Esophagus (tissue), 2 donors: ENCODE results near the gene ACER2. TPM values are rescaled to one million over a fixed set of nuclear protein-coding genes. Genes with fewer than 3 reads are reported as not detected.

ENCODE experiments used
- H3K27ac ChIP-seq, 2 donors: one replicate each; pipeline ENCODE4 v1.5.1; 2013; ENCODE audit warnings: low read depth in 2 of 2, mild to moderate bottlenecking in 2 of 2, inconsistent platforms in 1 of 2, low read length in 1 of 2, moderate library complexity in 1 of 2
- H3K27me3 ChIP-seq, 2 donors: one replicate each; pipeline ENCODE4 v1.6.1; 2013; ENCODE audit warnings: low read length in 2 of 2, control low read depth in 1 of 2, mild to moderate bottlenecking in 1 of 2; ENCODE audit not compliant: insufficient read depth in 2 of 2, control insufficient read depth in 1 of 2
- H3K36me3 ChIP-seq, 2 donors: one replicate each; pipeline ENCODE4 v1.6.1; 2013; ENCODE audit warnings: low read length in 1 of 2; ENCODE audit not compliant: control insufficient read depth in 2 of 2, insufficient read depth in 2 of 2
- H3K4me1 ChIP-seq, 2 donors: one replicate each; pipeline ENCODE4 v1.6.1; 2013; ENCODE audit warnings: low read length in 1 of 2; ENCODE audit not compliant: control insufficient read depth in 2 of 2, insufficient read depth in 2 of 2
- H3K4me3 ChIP-seq, 2 donors: one replicate each; pipeline ENCODE4 v1.5.1; 2013; ENCODE audit warnings: low read length in 2 of 2, mild to moderate bottlenecking in 2 of 2, low read depth in 1 of 2, moderate library complexity in 1 of 2
- H3K9me3 ChIP-seq, 2 donors: one replicate each; pipeline ENCODE4 v1.6.1; 2013; ENCODE audit warnings: mild to moderate bottlenecking in 2 of 2, low read depth in 1 of 2, low read length in 1 of 2, moderate library complexity in 1 of 2; ENCODE audit not compliant: control insufficient read depth in 2 of 2, insufficient read depth in 1 of 2
- WGBS, 2 donors: extraction: QIAGEN DNeasy Blood & Tissue Kit; methylation state at CpG; one replicate each; pipeline ENCODE4 v1.1.7; 2013; 5-methylcytosine and 5-hydroxymethylcytosine counted together
- polyA plus RNA-seq, 2 donors: library from polyadenylated mRNA; stranded (reverse); fragments of 200-250 nt; gene quantifications; one replicate each; pipeline ENCODE4 v1.2.3, GENCODE V29; 2013
- donor health status: healthy with polysubstance abuse.
- donor health status: Bipolar disorder and iron deficiency.

Gene ACER2
- polyA plus RNA-seq, 2 donors = 0.39 to 0.73 TPM

DNA sequence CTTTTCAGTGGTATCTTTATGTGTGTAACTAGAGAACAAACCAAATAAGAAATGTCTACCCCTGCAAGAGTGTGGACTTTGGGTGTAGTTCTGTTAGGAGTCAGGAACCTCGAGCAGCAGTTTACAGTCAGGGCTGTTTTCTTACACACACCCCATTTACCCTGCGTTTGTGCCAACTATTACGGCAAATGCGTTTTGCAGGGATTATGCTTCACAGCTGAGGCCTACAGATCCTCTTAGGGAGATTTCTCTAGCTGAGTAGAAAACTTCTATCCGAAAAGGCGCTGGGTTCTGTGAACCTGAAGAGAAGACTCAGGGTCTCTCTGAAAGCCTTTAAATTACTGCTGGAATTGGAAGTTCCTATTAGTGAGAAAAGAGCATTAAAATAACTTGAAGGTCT lies 51.4 kb downstream of the ACER2 start:
- H3K4me3 ChIP-seq = no peak overlapping the region
- H3K36me3 ChIP-seq = no peaks in the 10 kb centered on the region
- H3K9me3 ChIP-seq = no peaks in the 10 kb centered on the region
- WGBS, 2 donors = 58 to 65% methylated on average over 6 of the region's 6 CpGs
- H3K4me1 ChIP-seq = peaks cover 4% of the 10 kb centered on the region in 2 donors
- H3K27ac ChIP-seq = no peak overlapping the region
- no peaks in the 10 kb centered on the region for H3K27me3 ChIP-seq

DNA sequence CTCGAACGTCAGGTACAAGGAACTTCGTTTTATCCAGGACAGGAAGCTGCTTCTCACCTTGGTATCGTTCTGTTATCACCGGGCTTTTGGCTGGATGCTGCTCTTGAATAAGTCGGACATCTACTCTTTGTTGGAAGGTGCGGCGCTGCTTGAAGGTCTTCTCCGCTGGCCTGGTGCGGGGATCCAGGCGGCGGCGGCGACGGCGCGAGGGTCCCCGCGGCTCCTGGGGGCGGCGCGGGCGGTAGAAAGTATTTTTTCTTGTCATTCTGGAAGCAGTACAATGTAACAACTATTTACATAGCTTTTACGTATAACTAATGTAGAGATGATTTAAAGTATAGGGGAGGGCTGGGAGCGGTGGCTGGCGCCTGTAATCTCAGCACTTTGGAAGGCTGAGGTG lies 52.3 kb downstream of the ACER2 start:
- Histone ChIP-seq H3K36me3 (no peaks in the 10 kb centered on the region), H3K4me3 (no peak overlapping the region), H3K27ac (no peak overlapping the region), H3K9me3 (no peaks in the 10 kb centered on the region), H3K27me3 (no peaks in the 10 kb centered on the region), H3K4me1 (peaks cover 4% of the 10 kb centered on the region in 2 donors)
- 94 to 95% methylated on average over 26 of the region's 26 CpGs for WGBS, 2 donors

DNA sequence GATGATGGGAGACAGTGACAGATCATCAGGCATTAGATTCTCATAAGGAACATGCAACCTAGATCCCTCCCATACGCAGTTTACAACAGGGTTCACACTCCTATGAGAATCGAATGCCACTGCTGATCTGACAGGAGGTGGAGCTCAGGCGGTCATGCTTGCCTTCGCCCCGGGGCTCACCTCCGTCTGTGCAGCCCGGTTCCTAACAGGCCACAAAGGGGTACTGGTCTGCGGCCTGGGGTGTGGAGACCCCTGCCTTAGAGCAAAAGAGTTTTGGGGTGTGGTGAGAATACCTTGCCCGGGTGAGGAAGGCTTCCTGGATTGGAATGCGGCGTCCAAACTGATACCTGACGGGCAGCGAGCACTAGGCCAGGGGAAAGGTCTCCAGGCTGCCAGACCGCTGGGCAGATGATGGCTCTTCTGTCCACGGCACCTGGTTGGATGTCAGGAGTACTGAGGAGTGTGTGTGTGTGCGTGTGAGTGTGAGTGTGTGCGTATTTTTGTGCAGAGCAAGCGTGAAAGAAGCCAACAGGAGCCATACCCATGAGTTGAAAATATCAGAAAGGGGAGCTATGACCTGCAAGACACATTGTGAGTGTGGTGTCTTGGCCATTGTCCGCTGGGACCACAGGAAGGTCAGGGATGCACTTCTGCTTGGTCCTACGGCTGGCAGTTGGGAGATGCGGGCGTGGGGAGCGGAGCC lies 55.4 kb downstream of the ACER2 start:
- WGBS, 2 donors = 70 to 74% methylated on average over 23 of the region's 23 CpGs

GRCh38 chr9:19464764-19465585 lies 56.2 kb downstream of the ACER2 start:
- 12 to 29% methylated on average over 22 to 49 of the region's 49 CpGs for WGBS, 2 donors
- H3K27ac ChIP-seq = no peak overlapping the region
- H3K36me3 ChIP-seq = no peaks in the 10 kb centered on the region
- H3K27me3 ChIP-seq = no peaks in the 10 kb centered on the region
- peak overlapping the region; percentile 31 to 55 for H3K4me3 ChIP-seq
- H3K4me1 ChIP-seq = peaks cover 4% of the 10 kb centered on the region in 2 donors
- H3K9me3 ChIP-seq = no peaks in the 10 kb centered on the region

More for the DNA sequence above, 55.4 kb downstream of the ACER2 start:
- no peaks in the 10 kb centered on the region for H3K9me3 ChIP-seq
- no peak overlapping the region for H3K27ac ChIP-seq
- H3K4me3 ChIP-seq = peak overlapping the region in 1 of 2 donors; percentile 31
- no peaks in the 10 kb centered on the region for H3K36me3 ChIP-seq
- H3K27me3 ChIP-seq = no peaks in the 10 kb centered on the region
- H3K4me1 ChIP-seq = peaks cover 4% of the 10 kb centered on the region in 2 donors

- 91 to 92% methylated on average over 13 of the region's 13 CpGs for WGBS, 2 donors
- H3K27me3 ChIP-seq = no peaks in the 10 kb centered on the region
- peaks cover 4% of the 10 kb centered on the region in 2 donors for H3K4me1 ChIP-seq
- H3K36me3 ChIP-seq = no peaks in the 10 kb centered on the region
- no peak overlapping the region for H3K4me3 ChIP-seq
- no peaks in the 10 kb centered on the region for H3K9me3 ChIP-seq
- H3K27ac ChIP-seq = no peak overlapping the region
Observed at GRCh38 chr9:19465586-19466279, 56.9 kb downstream of the ACER2 start.

DNA sequence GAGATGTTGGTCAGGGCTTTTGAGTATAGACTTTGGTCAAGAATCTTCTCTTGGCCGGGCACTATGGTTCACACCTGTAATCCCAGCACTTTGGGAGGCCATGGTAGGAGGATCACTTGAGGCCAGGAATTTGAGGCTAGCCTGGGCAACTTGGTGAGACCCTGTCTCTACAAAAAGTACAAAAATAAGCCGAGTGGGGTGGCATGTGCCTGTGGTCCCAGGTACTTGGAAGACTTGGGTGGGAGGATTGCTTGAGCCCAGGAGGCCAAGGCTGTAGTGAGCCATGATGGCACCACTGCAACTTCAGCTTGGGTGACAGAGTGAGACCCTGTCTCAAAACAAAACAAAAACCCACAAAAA lies 57.5 kb downstream of the ACER2 start:
- Histone ChIP-seq H3K9me3 (no peaks in the 10 kb centered on the region), H3K36me3 (no peaks in the 10 kb centered on the region), H3K27me3 (no peaks in the 10 kb centered on the region), H3K4me1 (peaks cover 4% of the 10 kb centered on the region in 2 donors), H3K27ac (no peak overlapping the region), H3K4me3 (no peak overlapping the region)
- 82 to 92% methylated on average over 2 of the region's 2 CpGs for WGBS, 2 donors

DNA sequence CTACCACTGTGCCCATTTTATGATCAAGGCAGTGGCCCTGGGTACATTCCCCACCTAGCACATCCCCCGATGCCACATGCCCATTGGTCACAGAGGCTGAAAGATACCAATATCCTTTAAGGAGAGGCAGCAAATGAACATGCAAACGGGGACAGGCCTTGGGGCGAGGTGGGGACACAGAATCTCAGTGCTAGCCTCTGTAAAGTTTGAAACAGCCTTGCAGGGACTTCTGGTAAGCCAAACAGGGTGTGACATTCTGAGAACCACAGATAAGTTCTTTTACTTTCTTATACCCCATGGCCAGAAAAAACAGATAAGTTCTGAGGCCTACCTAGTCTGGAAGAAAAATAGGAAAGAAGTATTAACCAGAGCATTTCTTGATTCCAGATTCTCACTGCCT lies 60.5 kb downstream of the ACER2 start:
- WGBS, 2 donors = 91% methylated on average over 3 of the region's 3 CpGs
- Histone ChIP-seq H3K9me3 (no peaks in the 10 kb centered on the region), H3K27ac (no peak overlapping the region), H3K4me1 (peaks cover 3 to 4% of the 10 kb centered on the region in 2 donors), H3K4me3 (no peak overlapping the region), H3K27me3 (no peaks in the 10 kb centered on the region), H3K36me3 (no peaks in the 10 kb centered on the region)

DNA sequence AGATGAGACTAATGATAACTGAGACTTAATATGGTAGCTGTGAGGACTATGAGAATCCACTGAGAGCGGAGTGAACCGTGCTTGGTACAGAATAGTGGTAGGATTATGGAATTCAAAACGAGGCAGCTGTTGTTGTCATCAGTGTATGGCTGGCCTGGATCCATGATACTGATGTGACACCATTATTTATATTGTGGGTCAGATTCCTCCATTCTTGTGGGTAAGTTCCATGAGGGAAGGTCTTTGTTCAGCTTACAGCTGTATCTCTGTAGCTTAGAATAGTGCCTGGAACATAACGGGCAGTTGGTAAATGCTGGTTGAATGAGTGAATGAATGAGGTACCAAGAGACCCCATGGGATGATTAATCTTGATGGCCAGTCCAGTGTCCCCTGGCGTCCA lies 61.8 kb downstream of the ACER2 start:
- no peaks in the 10 kb centered on the region for H3K36me3 ChIP-seq
- no peak overlapping the region for H3K4me3 ChIP-seq
- no peaks in the 10 kb centered on the region for H3K27me3 ChIP-seq
- no peak overlapping the region for H3K27ac ChIP-seq
- no peaks in the 10 kb centered on the region for H3K4me1 ChIP-seq
- WGBS, 2 donors = 56 to 63% methylated on average over 5 of the region's 5 CpGs
- H3K9me3 ChIP-seq = no peaks in the 10 kb centered on the region

DNA sequence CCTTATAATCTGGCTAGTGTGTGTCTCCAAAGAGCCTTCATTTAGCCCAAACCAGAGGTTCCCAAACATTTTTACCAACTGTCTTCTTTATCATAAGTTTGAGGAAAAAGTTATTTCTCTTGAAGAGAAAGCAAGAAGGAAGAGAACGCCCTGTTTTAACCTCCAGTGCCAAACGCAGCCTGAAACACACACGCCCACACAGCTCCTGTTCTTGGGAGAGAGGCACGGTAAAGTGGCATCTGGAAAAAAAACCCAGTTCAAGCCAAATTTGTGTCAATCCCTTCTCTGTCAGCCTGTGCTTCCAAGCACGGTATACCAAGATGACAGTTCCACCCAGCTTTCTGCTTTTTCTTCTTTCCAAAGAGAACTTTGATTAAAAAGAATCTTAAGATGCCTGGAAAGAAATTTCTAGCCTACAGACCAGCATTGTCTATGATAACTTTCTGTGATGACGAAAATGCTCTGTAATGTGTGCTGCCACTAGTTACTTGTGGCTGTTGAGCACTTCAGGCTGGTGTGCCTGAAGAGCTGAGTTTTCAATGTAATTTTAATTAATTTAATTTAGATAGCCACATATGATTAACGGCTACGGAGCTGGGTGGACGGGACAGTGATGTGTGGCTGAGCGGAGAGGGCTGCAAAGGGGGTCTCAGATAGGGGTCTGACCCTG lies 62.3 kb downstream of the ACER2 start:
- H3K27me3 ChIP-seq = no peaks in the 10 kb centered on the region
- H3K4me3 ChIP-seq = no peak overlapping the region
- H3K27ac ChIP-seq = no peak overlapping the region
- no peaks in the 10 kb centered on the region for H3K9me3 ChIP-seq
- WGBS, 2 donors = 50 to 52% methylated on average over 10 of the region's 10 CpGs
- no peaks in the 10 kb centered on the region for H3K36me3 ChIP-seq
- no peaks in the 10 kb centered on the region for H3K4me1 ChIP-seq
